SK-N-SH (cell line): Measurements from ENCODE around the gene TRAF2. TPM values are rescaled to one million over a fixed set of nuclear protein-coding genes. Genes with fewer than 3 reads are reported as not detected.

Experiments
- CTCF ChIA-PET: fragments of 300-600, 350-600 bp; formaldehyde crosslinking; extraction: SDS; loops from one replicate; lab custom pipeline; 2021; lab: Yijun Ruan, JAX
- POLR2A ChIA-PET: fragments of 350-600 bp; sonication (Branson Sonifier 250); formaldehyde crosslinking; extraction: SDS; loops from one replicate; lab custom pipeline; 2020; ENCODE audit warnings: antibody characterized with exemption, inconsistent platforms; lab: Yijun Ruan, JAX
- DNase-seq: peaks from one replicate; pipeline ENCODE4 v3.0.0; 2012
- H2AFZ ChIP-seq: fragments of 200-600 bp; sonication (generic); 2 replicates; pipeline ENCODE4 v1.8.1; 2016; ENCODE audit warnings: antibody characterized with exemption, mild to moderate bottlenecking, low read depth
- H3F3A ChIP-seq: fragments of 200-600 bp; sonication (generic); replicated peaks from 2 replicates; pipeline ENCODE3; 2016; ENCODE audit warnings: antibody characterized with exemption, mild to moderate bottlenecking; ENCODE audit not compliant: insufficient read depth
- H3K27ac ChIP-seq, 2 experiments: fragments of 200-500 bp in 1 of 2; fragments of 200-600 bp in 1 of 2; sonication (Bioruptor generic) in 1 of 2; sonication (generic), shearing (Covaris generic) in 1 of 2; 2 replicates each; pipeline versions ENCODE4 v1.5.1 to v1.6.1; 2014 to 2016; ENCODE audit warnings: low read depth in 2 of 2, inconsistent platforms in 1 of 2, low read length in 1 of 2, mild to moderate bottlenecking in 1 of 2, mixed read lengths in 1 of 2
- H3K27me3 ChIP-seq: fragments of 200-600 bp; sonication (generic), shearing (Covaris generic); 2 replicates; pipeline ENCODE4 v1.6.1; 2016; ENCODE audit warnings: mixed run types; ENCODE audit not compliant: insufficient read depth
- H3K36me3 ChIP-seq, 2 experiments: fragments of 200-500 bp in 1 of 2; fragments of 200-600 bp in 1 of 2; sonication (Bioruptor generic) in 1 of 2; sonication (generic) in 1 of 2; replicated peaks in 1 of 2; 2 replicates each; pipeline versions ENCODE3 to v1.5.1; 2014 to 2016; ENCODE audit warnings: low read length in 1 of 2, mild to moderate bottlenecking in 1 of 2; ENCODE audit not compliant: insufficient read depth in 2 of 2, control insufficient read depth in 1 of 2
- H3K4me1 ChIP-seq, 2 experiments: fragments of 200-500 bp in 1 of 2; fragments of 200-600 bp in 1 of 2; sonication (Bioruptor generic) in 1 of 2; sonication (generic), shearing (Covaris generic) in 1 of 2; 2 replicates each; pipeline versions ENCODE4 v1.5.1 to v1.6.1; 2014 to 2016; ENCODE audit warnings: low read depth in 1 of 2, low read length in 1 of 2, mixed run types in 1 of 2; ENCODE audit not compliant: insufficient read depth in 2 of 2, control insufficient read depth in 1 of 2
- H3K4me2 ChIP-seq: fragments of 200-600 bp; sonication (generic), shearing (Covaris generic); 2 replicates; pipeline ENCODE4 v1.6.1; 2017; ENCODE audit warnings: mixed run types
- H3K4me3 ChIP-seq, 2 experiments: fragments of 200-500 bp in 1 of 2; fragments of 200-600 bp in 1 of 2; sonication (Bioruptor generic) in 1 of 2; sonication (generic), shearing (Covaris generic) in 1 of 2; 2 replicates each; pipeline versions ENCODE4 v1.5.1 to v1.8.1; 2014 to 2016; ENCODE audit warnings: low read depth in 2 of 2, inconsistent platforms in 1 of 2, low read length in 1 of 2, mild to moderate bottlenecking in 1 of 2, mixed read lengths in 1 of 2, moderate library complexity in 1 of 2
- H3K79me2 ChIP-seq: fragments of 200-600 bp; sonication (generic); 2 replicates; pipeline ENCODE4 v1.8.1; 2017; ENCODE audit warnings: mild to moderate bottlenecking; ENCODE audit not compliant: insufficient read depth
- H3K9ac ChIP-seq: fragments of 200-600 bp; sonication (generic); 2 replicates; pipeline ENCODE4 v1.6.1; 2017; ENCODE audit warnings: mixed run types
- H3K9me2 ChIP-seq: fragments of 200-600 bp; sonication (generic); 2 replicates; pipeline ENCODE4 v1.6.1; 2017; ENCODE audit warnings: mixed run types
- H3K9me3 ChIP-seq: fragments of 200-600 bp; sonication (generic); 2 replicates; pipeline ENCODE4 v1.6.1; 2017; ENCODE audit warnings: mixed run types, mild to moderate bottlenecking, moderate library complexity
- H4K20me1 ChIP-seq: fragments of 200-600 bp; sonication (generic); 2 replicates; pipeline ENCODE4 v1.6.1; 2017; ENCODE audit warnings: mild to moderate bottlenecking, mixed run types; ENCODE audit not compliant: insufficient read depth
- CHD2 ChIP-seq: fragments of 150-350 bp; IDR thresholded peaks from 2 replicates; pipeline ENCODE4 v1.6.1; 2018; ENCODE audit warnings: low read length; ENCODE audit not compliant: partially characterized antibody
- FOSL2 ChIP-seq: IDR thresholded peaks from 2 replicates; pipeline ENCODE4 v1.4.0; 2012; ENCODE audit warnings: low read depth, mild to moderate bottlenecking, moderate library complexity, borderline replicate concordance
- GATA2 ChIP-seq: sonication (generic); formaldehyde crosslinking; IDR thresholded peaks from 2 replicates; pipeline ENCODE4 v1.5.0; 2020; ENCODE audit warnings: mild to moderate bottlenecking, missing genetic modification reagents
- MXI1 ChIP-seq: IDR thresholded peaks from 2 replicates; pipeline ENCODE4 v1.6.1; 2012; ENCODE audit warnings: mild to moderate bottlenecking, low read depth, low read length, improper control_type of control experiment
- POLR2AphosphoS5 ChIP-seq: IDR thresholded peaks from 2 replicates; pipeline ENCODE4 v1.6.1; 2012; ENCODE audit warnings: low read depth, low read length
- RAD21 ChIP-seq: IDR thresholded peaks from 2 replicates; pipeline ENCODE4 v1.6.1; 2012; ENCODE audit warnings: mild to moderate bottlenecking, low read length
- RCOR1 ChIP-seq: fragments of 150-350 bp; IDR thresholded peaks from 2 replicates; pipeline ENCODE4 v1.6.1; 2017; ENCODE audit warnings: antibody characterized with exemption, low read length
- RFX5 ChIP-seq: IDR thresholded peaks from 2 replicates; pipeline ENCODE4 v1.6.1; 2012; ENCODE audit warnings: mild to moderate bottlenecking, improper control_type of control experiment, low read length
- SIN3A ChIP-seq: IDR thresholded peaks from 2 replicates; pipeline ENCODE4 v1.6.1; 2012; ENCODE audit warnings: low read depth, mild to moderate bottlenecking, low read length, moderate library complexity, borderline replicate concordance
- SMC3 ChIP-seq: IDR thresholded peaks from 2 replicates; pipeline ENCODE4 v1.6.1; 2012; ENCODE audit warnings: low read depth, low read length, improper control_type of control experiment
- TAF1 ChIP-seq: IDR thresholded peaks from 2 replicates; pipeline ENCODE4 v1.6.1; 2012; ENCODE audit warnings: low read depth, mild to moderate bottlenecking, low read length, moderate library complexity, borderline replicate concordance
- TEAD4 ChIP-seq: IDR thresholded peaks from 2 replicates; pipeline ENCODE4 v1.4.0; 2012; ENCODE audit warnings: mild to moderate bottlenecking, borderline replicate concordance; ENCODE audit not compliant: insufficient read depth
- whole genome bisulfite sequencing: methylation state at CpG from one replicate; pipeline ENCODE4 v1.1.6; 2017; ENCODE audit warnings: low lambda C conversion rate; 5-methylcytosine and 5-hydroxymethylcytosine counted together
- polyA plus RNA-seq, 3 experiments: library from polyadenylated mRNA; depleted of rRNA; stranded (reverse); fragments of >200 nt; gene quantifications; 2 replicates each; pipeline ENCODE4 v1.2.3, GENCODE V29; 2012
- TF ChIP-seq, protein P1 (sequence below): IDR thresholded peaks from 2 replicates; pipeline ENCODE4 v1.6.1; 2012; ENCODE audit warnings: mild to moderate bottlenecking, low read depth, low read length, moderate library complexity
- TF ChIP-seq, protein P2 (sequence below): IDR thresholded peaks from 2 replicates; pipeline ENCODE4 v1.4.0; 2012; ENCODE audit warnings: low read depth, borderline replicate concordance

TRAF2 gene
- polyA plus RNA-seq, 1 of the 3 experiments (the other 2 are of a cell fraction), result 15.4 TPM

DNA sequence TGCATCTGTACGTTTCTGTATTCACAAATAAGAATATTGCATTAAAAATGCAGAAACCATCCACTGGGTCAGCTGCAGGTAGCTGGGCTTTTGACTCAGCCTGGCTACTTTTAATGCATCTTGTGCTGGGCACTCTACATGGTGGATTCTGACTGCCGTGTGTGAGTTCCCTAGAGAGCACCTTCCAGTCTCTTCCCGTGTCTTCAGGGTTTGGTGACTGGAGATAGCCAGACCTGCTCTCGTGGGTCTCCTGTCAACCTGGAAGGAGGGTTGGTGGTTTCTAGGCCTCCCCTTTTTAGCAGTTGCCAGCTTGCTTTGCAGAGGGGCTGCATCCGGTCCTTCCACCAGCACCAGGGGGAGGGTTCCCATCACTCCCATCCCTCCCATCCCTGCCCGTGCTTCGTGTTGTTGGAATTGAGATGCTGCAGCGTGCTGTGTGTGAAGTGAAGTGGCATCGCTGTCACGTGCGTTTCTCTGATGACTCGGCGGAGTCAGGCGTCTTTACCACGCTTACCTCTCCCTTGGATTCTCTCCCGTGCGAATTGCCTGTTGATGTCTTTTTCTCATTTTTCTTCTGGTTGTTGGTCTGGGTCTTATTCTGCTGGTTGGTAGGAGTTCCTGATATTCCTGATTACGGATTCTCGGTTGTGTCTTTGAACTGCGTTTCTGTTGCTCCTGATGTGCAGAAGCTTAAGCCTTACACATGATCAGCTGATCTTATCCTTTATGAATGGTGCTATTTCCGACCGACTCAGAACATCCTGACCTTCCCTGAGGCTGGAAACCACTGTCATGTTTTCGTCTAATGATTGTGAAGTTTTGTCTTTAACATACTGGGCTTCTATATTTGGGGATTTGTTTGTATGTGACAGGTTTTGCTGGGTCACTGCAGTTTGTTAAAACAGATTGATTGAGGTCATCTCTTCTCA lies 41.3 kb downstream of the TRAF2 start:
- Histone ChIP-seq H3F3A (no peaks in the 10 kb centered on the region), H3K9me2 (no peaks in the 10 kb centered on the region), H3K9ac (no peak overlapping the region), H3K36me3 (peaks cover 10 to 14% of the 10 kb centered on the region in 2 experiments), H3K79me2 (no peaks in the 10 kb centered on the region), H3K4me2 (no peak overlapping the region), H2AFZ (no peak overlapping the region), H4K20me1 (no peaks in the 10 kb centered on the region), H3K9me3 (no peaks in the 10 kb centered on the region), H3K27ac (peak overlapping the region in 1 of 2 experiments; percentile 27; a peak in 1 of 4 replicates), H3K4me3 (no peak overlapping the region), H3K27me3 (no peaks in the 10 kb centered on the region), H3K4me1 (no peaks in the 10 kb centered on the region; a peak in 1 of 4 replicates)
- TF ChIP-seq RAD21 (no peak), GATA2 (CRISPR knock-in tag) (no peak), TAF1 (no peak), SIN3A (no peak), TEAD4 (no peak), CHD2 (no peak), RFX5 (no peak), FOSL2 (no peak), RCOR1 (no peak), SMC3 (no peak), POLR2AphosphoS5 (no peak), MXI1 (no peak)
- TF ChIP-seq, protein P1, sequence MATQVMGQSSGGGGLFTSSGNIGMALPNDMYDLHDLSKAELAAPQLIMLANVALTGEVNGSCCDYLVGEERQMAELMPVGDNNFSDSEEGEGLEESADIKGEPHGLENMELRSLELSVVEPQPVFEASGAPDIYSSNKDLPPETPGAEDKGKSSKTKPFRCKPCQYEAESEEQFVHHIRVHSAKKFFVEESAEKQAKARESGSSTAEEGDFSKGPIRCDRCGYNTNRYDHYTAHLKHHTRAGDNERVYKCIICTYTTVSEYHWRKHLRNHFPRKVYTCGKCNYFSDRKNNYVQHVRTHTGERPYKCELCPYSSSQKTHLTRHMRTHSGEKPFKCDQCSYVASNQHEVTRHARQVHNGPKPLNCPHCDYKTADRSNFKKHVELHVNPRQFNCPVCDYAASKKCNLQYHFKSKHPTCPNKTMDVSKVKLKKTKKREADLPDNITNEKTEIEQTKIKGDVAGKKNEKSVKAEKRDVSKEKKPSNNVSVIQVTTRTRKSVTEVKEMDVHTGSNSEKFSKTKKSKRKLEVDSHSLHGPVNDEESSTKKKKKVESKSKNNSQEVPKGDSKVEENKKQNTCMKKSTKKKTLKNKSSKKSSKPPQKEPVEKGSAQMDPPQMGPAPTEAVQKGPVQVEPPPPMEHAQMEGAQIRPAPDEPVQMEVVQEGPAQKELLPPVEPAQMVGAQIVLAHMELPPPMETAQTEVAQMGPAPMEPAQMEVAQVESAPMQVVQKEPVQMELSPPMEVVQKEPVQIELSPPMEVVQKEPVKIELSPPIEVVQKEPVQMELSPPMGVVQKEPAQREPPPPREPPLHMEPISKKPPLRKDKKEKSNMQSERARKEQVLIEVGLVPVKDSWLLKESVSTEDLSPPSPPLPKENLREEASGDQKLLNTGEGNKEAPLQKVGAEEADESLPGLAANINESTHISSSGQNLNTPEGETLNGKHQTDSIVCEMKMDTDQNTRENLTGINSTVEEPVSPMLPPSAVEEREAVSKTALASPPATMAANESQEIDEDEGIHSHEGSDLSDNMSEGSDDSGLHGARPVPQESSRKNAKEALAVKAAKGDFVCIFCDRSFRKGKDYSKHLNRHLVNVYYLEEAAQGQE, result no peak
- TF ChIP-seq, protein P2, sequence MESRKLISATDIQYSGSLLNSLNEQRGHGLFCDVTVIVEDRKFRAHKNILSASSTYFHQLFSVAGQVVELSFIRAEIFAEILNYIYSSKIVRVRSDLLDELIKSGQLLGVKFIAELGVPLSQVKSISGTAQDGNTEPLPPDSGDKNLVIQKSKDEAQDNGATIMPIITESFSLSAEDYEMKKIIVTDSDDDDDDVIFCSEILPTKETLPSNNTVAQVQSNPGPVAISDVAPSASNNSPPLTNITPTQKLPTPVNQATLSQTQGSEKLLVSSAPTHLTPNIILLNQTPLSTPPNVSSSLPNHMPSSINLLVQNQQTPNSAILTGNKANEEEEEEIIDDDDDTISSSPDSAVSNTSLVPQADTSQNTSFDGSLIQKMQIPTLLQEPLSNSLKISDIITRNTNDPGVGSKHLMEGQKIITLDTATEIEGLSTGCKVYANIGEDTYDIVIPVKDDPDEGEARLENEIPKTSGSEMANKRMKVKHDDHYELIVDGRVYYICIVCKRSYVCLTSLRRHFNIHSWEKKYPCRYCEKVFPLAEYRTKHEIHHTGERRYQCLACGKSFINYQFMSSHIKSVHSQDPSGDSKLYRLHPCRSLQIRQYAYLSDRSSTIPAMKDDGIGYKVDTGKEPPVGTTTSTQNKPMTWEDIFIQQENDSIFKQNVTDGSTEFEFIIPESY, result no peak
- WGBS, result 66% methylated on average over 20 of the region's 23 CpGs
- no peak for DNase-seq
- POLR2A ChIA-PET, result interaction anchor here (0.7 kb wide), 1 partner anchor 385 kb away, joined by 3 read pairs; no protein-coding TSS in a partner anchor
- CTCF ChIA-PET, result interaction anchor here (0.8 to 4.2 kb wide), 10 partner anchors 8 to 139 kb away, joined by 3 to 19 read pairs (median 4); partner anchors contain the start of genes C8G, FBXW5 and NPDC1
